ENCODE results near the gene MAGI2. TPM values are rescaled to one million over a fixed set of nuclear protein-coding genes. Genes with fewer than 3 reads are reported as not detected.

The MAGI2 gene
- total RNA-seq, 1 experiment from 2014 or later: 14.3 TPM

GRCh38 chr7:79347351-79347750, 106.1 kb downstream of the MAGI2 start:
- H2BK120ac ChIP-seq (ENCODE audit: low read depth, low read length, poor library complexity, severe bottlenecking): no peak overlapping the region
- WGBS (ENCODE audit: extremely low coverage, insufficient read length, low lambda C conversion rate): no CpG with 5 or more reads among the region's 3 CpGs
- no peaks in the 10 kb centered on the region for H3K4me1 Mint-ChIP-seq
- no peak overlapping the region for H3K18ac ChIP-seq (ENCODE audit: insufficient read length, low read depth, low read length)
- no peak overlapping the region for H2BK20ac ChIP-seq (ENCODE audit: low read depth, low read length, poor library complexity, severe bottlenecking)
- H3K23ac ChIP-seq (ENCODE audit: insufficient read length, low read depth, low read length): no peak overlapping the region
- no peak overlapping the region for H4K5ac ChIP-seq (ENCODE audit: insufficient read length, low read depth, low read length)
- no peak overlapping the region for H3K4ac ChIP-seq (ENCODE audit: low read depth, low read length)
- no peaks in the 10 kb centered on the region for H3K4me1 ChIP-seq (ENCODE audit: insufficient read depth, low read length)
- H3K27me3 Mint-ChIP-seq (ENCODE audit: low read depth): no peaks in the 10 kb centered on the region
- no peak overlapping the region for H3K4me2 ChIP-seq (ENCODE audit: insufficient read depth, insufficient read length, low read length)
- H3K9me3 ChIP-seq (ENCODE audit: control insufficient read depth, low read depth, low read length): no peaks in the 10 kb centered on the region
- no peak overlapping the region for H3K14ac ChIP-seq (ENCODE audit: insufficient read depth, low read length)
- no peak overlapping the region for H3K27ac ChIP-seq (ENCODE audit: insufficient read length, low read depth, low read length)
- no peak overlapping the region for H3K27ac Mint-ChIP-seq
- H3K56ac ChIP-seq (ENCODE audit: insufficient read length, low read depth, low read length): no peak overlapping the region
- H2AFZ ChIP-seq (ENCODE audit: low read length): no peak overlapping the region
- H2BK12ac ChIP-seq (ENCODE audit: insufficient read length, low read depth, low read length): no peak overlapping the region
- no peak overlapping the region for H2BK5ac ChIP-seq (ENCODE audit: insufficient read length, low read length)
- H4K91ac ChIP-seq (ENCODE audit: insufficient read length, low read depth, low read length): no peak overlapping the region
- no peak for DNase-seq
- no peak overlapping the region for H3K9ac ChIP-seq (ENCODE audit: extremely low read depth, insufficient read length, low read length)
- H3T11ph ChIP-seq (ENCODE audit: low read length): no peak overlapping the region
- TF ChIP-seq CTCF (conservative IDR thresholded peaks at IDR 0.05): no peak
- no peaks in the 10 kb centered on the region for H4K20me1 ChIP-seq (ENCODE audit: control insufficient read depth, insufficient read depth, insufficient read length)
- H3K9me3 Mint-ChIP-seq: no peaks in the 10 kb centered on the region
- no peaks in the 10 kb centered on the region for H3K79me1 ChIP-seq (ENCODE audit: insufficient read depth, low read depth, low read length, poor library complexity, severe bottlenecking)
- no peaks in the 10 kb centered on the region for H3K36me3 Mint-ChIP-seq (ENCODE audit: insufficient read depth in 1 of 3, low read depth in 3 of 3)
- H3K27me3 ChIP-seq (ENCODE audit: insufficient read depth, low read length): no peaks in the 10 kb centered on the region
- no peak overlapping the region for H4K8ac ChIP-seq (replicated peaks; ENCODE audit: insufficient read length, low read depth, low read length)
- no peaks in the 10 kb centered on the region for H3K79me2 ChIP-seq (ENCODE audit: insufficient read depth, low read length)
- H2AK5ac ChIP-seq (ENCODE audit: insufficient read length, low read length): no peak overlapping the region
- no peak overlapping the region for H3K4me3 Mint-ChIP-seq
- no peak overlapping the region for H2BK15ac ChIP-seq (ENCODE audit: low read depth, low read length)
- H3K23me2 ChIP-seq (ENCODE audit: insufficient read length, low read depth, low read length, poor library complexity, severe bottlenecking): no peaks in the 10 kb centered on the region
